Activated CD8-positive, alpha-beta memory T cell treated with anti-CD3 and anti-CD28 coated beads for 36 hours (primary cell): ENCODE measurements around the gene MAPK14. TPM values are rescaled to one million over a fixed set of nuclear protein-coding genes. Genes with fewer than 3 reads are reported as not detected.

Experiments
- total RNA-seq, 2 experiments: library from RNA; stranded (reverse); gene quantifications; one replicate each; pipeline ENCODE4 v1.2.3, GENCODE V29; 2021

Gene MAPK14
- total RNA-seq, 2 experiments from 2014 or later = 41.6 to 44.7 TPM

Other genes with a start within 250 kb of the MAPK14 start
- not detected for gene CLPSL1, start 246.8 kb upstream of the MAPK14 start, total RNA-seq
- not detected for gene CLPS, start 230.5 kb upstream of the MAPK14 start, total RNA-seq
- gene LHFPL5, start 222.5 kb upstream of the MAPK14 start, total RNA-seq = not detected
- gene SRPK1, start 106.7 kb upstream of the MAPK14 start, total RNA-seq = 100 to 1,000 TPM; 130 to 138 TPM
- gene SLC26A8, start 3.2 kb upstream of the MAPK14 start, total RNA-seq = not detected
- 10 to 100 TPM; 70.1 to 71.1 TPM for gene MAPK13, start 102.7 kb downstream of the MAPK14 start, total RNA-seq
- 10 to 100 TPM; 19.3 to 20.4 TPM for gene BRPF3, start 168.9 kb downstream of the MAPK14 start, total RNA-seq
- gene PNPLA1, start 242.3 kb downstream of the MAPK14 start, total RNA-seq = not detected